Liver (tissue), 9 donors: ENCODE results near the gene CEP63. TPM values are rescaled to one million over a fixed set of nuclear protein-coding genes. Genes with fewer than 3 reads are reported as not detected.
A peak's percentile ranks its signal among the peaks of the same experiment; 100 is the strongest.

Experiments used
- DNase-seq: peaks from one replicate; pipeline ENCODE4 v3.0.0-alpha.2; 2017; ENCODE audit warnings: low spot score
- H3K27ac ChIP-seq, 2 donors: one replicate each; pipeline ENCODE4 v1.7.0; 2013; ENCODE audit warnings: inconsistent platforms in 2 of 2, low read length in 2 of 2, control low read depth in 1 of 2, low read depth in 1 of 2, mild to moderate bottlenecking in 1 of 2
- H3K27me3 ChIP-seq, 4 donors: one replicate each; pipeline versions ENCODE4 v1.6.1 to v1.7.0; 2013; ENCODE audit warnings: low read length in 3 of 4, inconsistent platforms in 1 of 4, mild to moderate bottlenecking in 1 of 4, moderate library complexity in 1 of 4; ENCODE audit not compliant: control insufficient read depth in 4 of 4, insufficient read depth in 4 of 4
- H3K36me3 ChIP-seq, 4 donors: one replicate each; pipeline versions ENCODE4 v1.6.1 to v1.7.0; 2013; ENCODE audit warnings: low read length in 3 of 4, mild to moderate bottlenecking in 3 of 4, low read depth in 1 of 4, moderate library complexity in 1 of 4; ENCODE audit not compliant: control insufficient read depth in 4 of 4, insufficient read depth in 3 of 4
- H3K4me1 ChIP-seq, 4 donors: one replicate each; pipeline versions ENCODE4 v1.6.1 to v1.7.0; 2013; ENCODE audit warnings: low read length in 3 of 4, mild to moderate bottlenecking in 3 of 4, moderate library complexity in 1 of 4; ENCODE audit not compliant: control insufficient read depth in 4 of 4, insufficient read depth in 4 of 4
- H3K4me3 ChIP-seq, 3 donors: one replicate each; pipeline versions ENCODE4 v1.6.1 to v1.7.0; 2013; ENCODE audit warnings: low read length in 3 of 3, control low read depth in 1 of 3, low read depth in 1 of 3, mild to moderate bottlenecking in 1 of 3
- H3K9ac ChIP-seq, 2 donors: one replicate each; pipeline ENCODE4 v1.7.0; 2013; ENCODE audit warnings: low read length in 2 of 2, mild to moderate bottlenecking in 2 of 2, moderate library complexity in 2 of 2, control low read depth in 1 of 2, low read depth in 1 of 2
- H3K9me3 ChIP-seq, 4 donors: one replicate each; pipeline versions ENCODE4 v1.6.1 to v1.7.0; 2013; ENCODE audit warnings: low read length in 3 of 4; ENCODE audit not compliant: control insufficient read depth in 4 of 4
- ATF3 ChIP-seq: IDR thresholded peaks from 2 replicates; pipeline ENCODE4 v1.6.1; 2016; ENCODE audit warnings: antibody characterized with exemption
- CTCF ChIP-seq: fragments of 150-350 bp; IDR thresholded peaks from 2 replicates; pipeline ENCODE4 v1.5.1; 2017; ENCODE audit warnings: improper control_type of control experiment, low read depth, low read length; ENCODE audit not compliant: missing input control
- EGR1 ChIP-seq, 2 donors: IDR thresholded peaks; 2 replicates each; pipeline ENCODE4 v1.6.1; 2016 to 2018; ENCODE audit warnings: antibody characterized with exemption in 2 of 2, low read depth in 2 of 2
- FOXA1 ChIP-seq: IDR thresholded peaks from 2 replicates; pipeline ENCODE4 v1.6.1; 2016; ENCODE audit warnings: antibody characterized with exemption
- FOXA2 ChIP-seq: IDR thresholded peaks from 2 replicates; pipeline ENCODE4 v1.6.1; 2016; ENCODE audit warnings: antibody characterized with exemption
- GABPA ChIP-seq, 2 donors: IDR thresholded peaks in 1 of 2; conservative IDR thresholded peaks in 1 of 2; 2 replicates each; pipeline ENCODE4 v1.6.1; 2016; ENCODE audit warnings: antibody characterized with exemption in 2 of 2, mild to moderate bottlenecking in 1 of 2, moderate library complexity in 1 of 2
- HNF4A ChIP-seq, 2 donors: conservative IDR thresholded peaks; 2 replicates each; pipeline ENCODE4 v1.6.1; 2016; ENCODE audit warnings: antibody characterized with exemption in 2 of 2, mild to moderate bottlenecking in 2 of 2
- HNF4G ChIP-seq: IDR thresholded peaks from 2 replicates; pipeline ENCODE4 v1.6.1; 2016; ENCODE audit warnings: antibody characterized with exemption
- JUND ChIP-seq, 2 donors: IDR thresholded peaks; 2 replicates each; pipeline ENCODE4 v1.6.1; 2016; ENCODE audit warnings: antibody characterized with exemption in 2 of 2
- MAX ChIP-seq: IDR thresholded peaks from 2 replicates; pipeline ENCODE4 v1.6.1; 2016; ENCODE audit warnings: antibody characterized with exemption
- RAD21 ChIP-seq, 2 donors: IDR thresholded peaks; 2 replicates each; pipeline ENCODE4 v1.6.1; 2016; ENCODE audit warnings: antibody characterized with exemption in 2 of 2, mild to moderate bottlenecking in 2 of 2
- REST ChIP-seq: IDR thresholded peaks from 2 replicates; pipeline ENCODE4 v1.6.1; 2016; ENCODE audit warnings: antibody characterized with exemption, mild to moderate bottlenecking
- RXRA ChIP-seq, 2 donors: IDR thresholded peaks; 2 replicates each; pipeline ENCODE4 v1.6.1; 2017 to 2018; ENCODE audit warnings: antibody characterized with exemption in 2 of 2, mild to moderate bottlenecking in 1 of 2
- SP1 ChIP-seq: IDR thresholded peaks from 2 replicates; pipeline ENCODE4 v1.6.1; 2018; ENCODE audit warnings: antibody characterized with exemption, mild to moderate bottlenecking
- TAF1 ChIP-seq: conservative IDR thresholded peaks from 2 replicates; pipeline ENCODE4 v1.6.1; 2016; ENCODE audit warnings: antibody characterized with exemption, mild to moderate bottlenecking
- YY1 ChIP-seq: IDR thresholded peaks from 2 replicates; pipeline ENCODE4 v1.6.1; 2016; ENCODE audit warnings: antibody characterized with exemption, mild to moderate bottlenecking
- ZBTB33 ChIP-seq: IDR thresholded peaks from 2 replicates; pipeline ENCODE4 v1.6.1; 2016; ENCODE audit warnings: antibody characterized with exemption
- WGBS: extraction: QIAGEN DNeasy Blood & Tissue Kit; methylation state at CpG from one replicate; pipeline ENCODE4 v1.1.7; 2013; 5-methylcytosine and 5-hydroxymethylcytosine counted together
- polyA plus RNA-seq, 2 donors: library from polyadenylated mRNA; stranded (reverse) in 1 of 2; unstranded in 1 of 2; fragments of 200-250 nt in 1 of 2; fragments of >200 nt in 1 of 2; fragmentation: Nextera tagmentation in 1 of 2; extraction: Ambion mirVana in 1 of 2; gene quantifications; one replicate each; pipeline versions ENCODE4 v1.2.1 to v1.2.3, GENCODE V29; 2013 to 2015
- total RNA-seq, 2 donors: library from RNA; depleted of rRNA; stranded (reverse); fragments of >200 nt; gene quantifications; one replicate each; pipeline ENCODE4 v1.2.3, GENCODE V29; 2014
- donor health status: healthy.
- donor health status: healthy.
- donor health status: healthy.
- donor health status: healthy.
- donor health status: healthy.

Gene CEP63
- total and polyA plus RNA-seq, 4 donors, result 8.1 to 16.1 (median 12.7) TPM

GRCh38 chr3:134607054-134608022 is 121.5 kb downstream of the CEP63 start:
- DNase-seq, result no peak
- Histone ChIP-seq H3K9ac (no peak overlapping the region), H3K9me3 (no peaks in the 10 kb centered on the region), H3K27me3 (no peaks in the 10 kb centered on the region), H3K36me3 (no peaks in the 10 kb centered on the region), H3K27ac (no peak overlapping the region), H3K4me1 (peaks cover 0 to 7% (median 0%) of the 10 kb centered on the region in 4 donors), H3K4me3 (no peak overlapping the region)
- WGBS, result 65% methylated on average over 13 of the region's 13 CpGs
- TF ChIP-seq YY1 (peak; percentile 50), RAD21 (IDR thresholded peaks at IDR 0.05) (no peak), RXRA (IDR thresholded peaks at IDR 0.05) (peak in 1 of 2 donors; percentile 39), HNF4A (conservative IDR thresholded peaks at IDR 0.05) (peak in 1 of 2 donors; percentile 49), GABPA (IDR thresholded peaks at IDR 0.05 in 1 of 2, conservative IDR thresholded peaks at IDR 0.05 in 1 of 2) (peak in 1 of 2 donors; percentile 47)

- no peaks in the 10 kb centered on the region for H3K36me3 ChIP-seq
- no peaks in the 10 kb centered on the region for H3K27me3 ChIP-seq
- no peak overlapping the region for H3K9ac ChIP-seq
- DNase-seq, result no peak
- no peak overlapping the region for H3K27ac ChIP-seq
- TF ChIP-seq RAD21 (IDR thresholded peaks at IDR 0.05) (no peak), FOXA1 (no peak), JUND (IDR thresholded peaks at IDR 0.05) (no peak), ZBTB33 (no peak), RXRA (IDR thresholded peaks at IDR 0.05) (no peak), ATF3 (no peak), EGR1 (IDR thresholded peaks at IDR 0.05; ENCODE audit: low read depth in 2 of 2) (no peak), GABPA (IDR thresholded peaks at IDR 0.05 in 1 of 2, conservative IDR thresholded peaks at IDR 0.05 in 1 of 2) (no peak), REST (no peak), MAX (no peak), CTCF (no peak), TAF1 (no peak), SP1 (no peak), HNF4A (conservative IDR thresholded peaks at IDR 0.05) (no peak), YY1 (no peak), FOXA2 (no peak), HNF4G (no peak)
- H3K4me1 ChIP-seq, result peaks cover 0 to 7% (median 0%) of the 10 kb centered on the region in 4 donors
- no peaks in the 10 kb centered on the region for H3K9me3 ChIP-seq
- no peak overlapping the region for H3K4me3 ChIP-seq
- 98% methylated on average over 6 of the region's 6 CpGs for WGBS
Measured at GRCh38 chr3:134608023-134608770, 122.3 kb downstream of the CEP63 start.
